ENCODE results near the gene IFNGR2.
"Not testable (repeated sequence)": the region's sequence is repeated elsewhere in the genome, so short reads cannot be mapped to it uniquely, and the experiment has no call there.

The IFNGR2 gene

GRCh38 chr21:33377221-33377920 is 25.8 kb upstream of the IFNGR2 start:
- no peaks in the 10 kb centered on the region for H3K36me3 ChIP-seq (ENCODE audit: control insufficient read depth, insufficient read depth, low read length, severe bottlenecking)
- H3K9me3 ChIP-seq (ENCODE audit: control insufficient read depth, low read length) = no peaks in the 10 kb centered on the region
- H3K4me1 ChIP-seq (ENCODE audit: control insufficient read depth, insufficient read depth, low read length) = peaks cover 39% of the 10 kb centered on the region
- DNase-seq (ENCODE audit: low read depth) = no peak
- no peak overlapping the region for H3K9ac ChIP-seq (ENCODE audit: low read length)
- no peaks in the 10 kb centered on the region for H3K27me3 ChIP-seq (replicated peaks; ENCODE audit: control insufficient read depth, insufficient read depth, low read length)
- no peak overlapping the region for H3K4me3 ChIP-seq (ENCODE audit: low read length)

GRCh38 chr21:33378081-33378480 is 25.1 kb upstream of the IFNGR2 start:
- no peak for DNase-seq (ENCODE audit: low read depth)
- H3K36me3 ChIP-seq (ENCODE audit: control insufficient read depth, insufficient read depth, low read length, severe bottlenecking) = no peaks in the 10 kb centered on the region
- no peaks in the 10 kb centered on the region for H3K9me3 ChIP-seq (ENCODE audit: control insufficient read depth, low read length)
- H3K4me1 ChIP-seq (ENCODE audit: control insufficient read depth, insufficient read depth, low read length) = peaks cover 46% of the 10 kb centered on the region
- no peak overlapping the region for H3K4me3 ChIP-seq (ENCODE audit: low read length)
- H3K9ac ChIP-seq (ENCODE audit: low read length) = no peak overlapping the region
- no peaks in the 10 kb centered on the region for H3K27me3 ChIP-seq (replicated peaks; ENCODE audit: control insufficient read depth, insufficient read depth, low read length)

- H3K9ac ChIP-seq (ENCODE audit: low read length) = peak overlapping the region; percentile 72
- peaks cover 37% of the 10 kb centered on the region for H3K4me1 ChIP-seq (ENCODE audit: control insufficient read depth, insufficient read depth, low read length)
- not testable (repeated sequence) for H3K9me3 ChIP-seq (ENCODE audit: control insufficient read depth, low read length); H3K27me3 ChIP-seq (replicated peaks; ENCODE audit: control insufficient read depth, insufficient read depth, low read length); H3K36me3 ChIP-seq (ENCODE audit: control insufficient read depth, insufficient read depth, low read length, severe bottlenecking); H3K4me3 ChIP-seq (ENCODE audit: low read length)
- peak; percentile 73 for DNase-seq (ENCODE audit: low read depth)
Observed at GRCh38 chr21:33379934-33380333, 23.3 kb upstream of the IFNGR2 start.

- no peaks in the 10 kb centered on the region for H3K9me3 ChIP-seq (ENCODE audit: control insufficient read depth, low read length)
- H3K27me3 ChIP-seq (replicated peaks; ENCODE audit: control insufficient read depth, insufficient read depth, low read length) = no peaks in the 10 kb centered on the region
- no peaks in the 10 kb centered on the region for H3K36me3 ChIP-seq (ENCODE audit: control insufficient read depth, insufficient read depth, low read length, severe bottlenecking)
- DNase-seq (ENCODE audit: low read depth) = peak; percentile 98
- H3K4me1 ChIP-seq (ENCODE audit: control insufficient read depth, insufficient read depth, low read length) = peaks cover 34% of the 10 kb centered on the region
- H3K9ac ChIP-seq (ENCODE audit: low read length) = peak overlapping the region; percentile 72
- H3K4me3 ChIP-seq (ENCODE audit: low read length) = no peak overlapping the region
Observed at GRCh38 chr21:33380483-33380998, 22.7 kb upstream of the IFNGR2 start.

- H3K36me3 ChIP-seq (ENCODE audit: control insufficient read depth, insufficient read depth, low read length, severe bottlenecking); H3K4me3 ChIP-seq (ENCODE audit: low read length); H3K9me3 ChIP-seq (ENCODE audit: control insufficient read depth, low read length); H3K27me3 ChIP-seq (replicated peaks; ENCODE audit: control insufficient read depth, insufficient read depth, low read length); H3K9ac ChIP-seq (ENCODE audit: low read length); DNase-seq (ENCODE audit: low read depth): not testable (repeated sequence)
- H3K4me1 ChIP-seq (ENCODE audit: control insufficient read depth, insufficient read depth, low read length) = peaks cover 34% of the 10 kb centered on the region
Observed at GRCh38 chr21:33381381-33381780, 21.8 kb upstream of the IFNGR2 start.

GRCh38 chr21:33383056-33383888 is 19.9 kb upstream of the IFNGR2 start:
- Histone ChIP-seq H3K27me3 (replicated peaks; ENCODE audit: control insufficient read depth, insufficient read depth, low read length) (no peaks in the 10 kb centered on the region), H3K9ac (ENCODE audit: low read length) (peak overlapping the region; percentile 63), H3K36me3 (ENCODE audit: control insufficient read depth, insufficient read depth, low read length, severe bottlenecking) (no peaks in the 10 kb centered on the region), H3K9me3 (ENCODE audit: control insufficient read depth, low read length) (no peaks in the 10 kb centered on the region), H3K4me3 (ENCODE audit: low read length) (peak overlapping the region; percentile 69), H3K4me1 (ENCODE audit: control insufficient read depth, insufficient read depth, low read length) (peaks cover 34% of the 10 kb centered on the region)
- DNase-seq (ENCODE audit: low read depth) = peak; percentile 73

GRCh38 chr21:33384841-33385331 is 18.3 kb upstream of the IFNGR2 start:
- H3K9ac ChIP-seq (ENCODE audit: low read length) = no peak overlapping the region
- no peaks in the 10 kb centered on the region for H3K36me3 ChIP-seq (ENCODE audit: control insufficient read depth, insufficient read depth, low read length, severe bottlenecking)
- no peak for DNase-seq (ENCODE audit: low read depth)
- no peaks in the 10 kb centered on the region for H3K27me3 ChIP-seq (replicated peaks; ENCODE audit: control insufficient read depth, insufficient read depth, low read length)
- H3K4me3 ChIP-seq (ENCODE audit: low read length) = no peak overlapping the region
- peaks cover 29% of the 10 kb centered on the region for H3K4me1 ChIP-seq (ENCODE audit: control insufficient read depth, insufficient read depth, low read length)
- H3K9me3 ChIP-seq (ENCODE audit: control insufficient read depth, low read length) = no peaks in the 10 kb centered on the region

- no peak overlapping the region for H3K9ac ChIP-seq (ENCODE audit: low read length)
- H3K4me1 ChIP-seq (ENCODE audit: control insufficient read depth, insufficient read depth, low read length) = peaks cover 16% of the 10 kb centered on the region
- H3K27me3 ChIP-seq (replicated peaks; ENCODE audit: control insufficient read depth, insufficient read depth, low read length) = no peaks in the 10 kb centered on the region
- H3K4me3 ChIP-seq (ENCODE audit: low read length) = no peak overlapping the region
- H3K36me3 ChIP-seq (ENCODE audit: control insufficient read depth, insufficient read depth, low read length, severe bottlenecking) = no peaks in the 10 kb centered on the region
- no peaks in the 10 kb centered on the region for H3K9me3 ChIP-seq (ENCODE audit: control insufficient read depth, low read length)
- DNase-seq (ENCODE audit: low read depth) = no peak
Observed at GRCh38 chr21:33386222-33386784, 16.9 kb upstream of the IFNGR2 start.

- no peak for DNase-seq (ENCODE audit: low read depth)
- Histone ChIP-seq H3K27me3 (replicated peaks; ENCODE audit: control insufficient read depth, insufficient read depth, low read length) (no peaks in the 10 kb centered on the region), H3K4me3 (ENCODE audit: low read length) (no peak overlapping the region), H3K4me1 (ENCODE audit: control insufficient read depth, insufficient read depth, low read length) (peaks cover 15% of the 10 kb centered on the region), H3K9me3 (ENCODE audit: control insufficient read depth, low read length) (no peaks in the 10 kb centered on the region), H3K36me3 (ENCODE audit: control insufficient read depth, insufficient read depth, low read length, severe bottlenecking) (no peaks in the 10 kb centered on the region), H3K9ac (ENCODE audit: low read length) (no peak overlapping the region)
Observed at GRCh38 chr21:33387294-33387693, 15.9 kb upstream of the IFNGR2 start.

- no peaks in the 10 kb centered on the region for H3K36me3 ChIP-seq (ENCODE audit: control insufficient read depth, insufficient read depth, low read length, severe bottlenecking)
- no peak overlapping the region for H3K4me3 ChIP-seq (ENCODE audit: low read length)
- no peaks in the 10 kb centered on the region for H3K9me3 ChIP-seq (ENCODE audit: control insufficient read depth, low read length)
- H3K27me3 ChIP-seq (replicated peaks; ENCODE audit: control insufficient read depth, insufficient read depth, low read length) = no peaks in the 10 kb centered on the region
- peaks cover 6% of the 10 kb centered on the region for H3K4me1 ChIP-seq (ENCODE audit: control insufficient read depth, insufficient read depth, low read length)
- no peak for DNase-seq (ENCODE audit: low read depth)
- no peak overlapping the region for H3K9ac ChIP-seq (ENCODE audit: low read length)
Observed at GRCh38 chr21:33388188-33388587, 15.0 kb upstream of the IFNGR2 start.

GRCh38 chr21:33390479-33390878 is 12.7 kb upstream of the IFNGR2 start:
- H3K27me3 ChIP-seq (replicated peaks; ENCODE audit: control insufficient read depth, insufficient read depth, low read length) = no peaks in the 10 kb centered on the region
- no peak overlapping the region for H3K9ac ChIP-seq (ENCODE audit: low read length)
- H3K4me1 ChIP-seq (ENCODE audit: control insufficient read depth, insufficient read depth, low read length) = peaks cover 16% of the 10 kb centered on the region
- no peaks in the 10 kb centered on the region for H3K36me3 ChIP-seq (ENCODE audit: control insufficient read depth, insufficient read depth, low read length, severe bottlenecking)
- no peak for DNase-seq (ENCODE audit: low read depth)
- no peaks in the 10 kb centered on the region for H3K9me3 ChIP-seq (ENCODE audit: control insufficient read depth, low read length)
- no peak overlapping the region for H3K4me3 ChIP-seq (ENCODE audit: low read length)
